GM12878 (cell line): Measurements from ENCODE around the gene DEFB114. TPM values are rescaled to one million over a fixed set of nuclear protein-coding genes. Genes with fewer than 3 reads are reported as not detected.

Experiments
- ATAC-seq: fragments of 200-7000 bp; cut with Tn5 transposase; 3 replicates; pipeline ENCODE4 v1.9.1; 2020; ENCODE audit warnings: mild to moderate bottlenecking, moderate library complexity
- BruUV-seq: library from RNA; stranded (reverse); fragments of 400-500 nt; replicated peaks from 2 replicates; lab custom pipeline; 2021; lab: Mats Ljungman, UMichigan
- CTCF ChIA-PET: fragments of 300-600 bp; sonication (Branson Sonifier 250); formaldehyde crosslinking; extraction: SDS; loops from one replicate; lab custom pipeline; 2021; ENCODE audit warnings: inconsistent platforms; lab: Yijun Ruan, JAX
- POLR2A ChIA-PET: fragments of 350-600 bp; formaldehyde crosslinking; extraction: SDS; loops from one replicate; lab custom pipeline; 2021; ENCODE audit warnings: inconsistent platforms; lab: Charles Lee
- RAD21 ChIA-PET: fragments of 300-600 bp; sonication (Branson Sonifier 250); formaldehyde crosslinking; loops from one replicate; lab custom pipeline; 2023; ENCODE audit warnings: antibody characterized with exemption; ENCODE audit not compliant: unreplicated experiment; lab: Charles Lee
- SMC1A ChIA-PET: fragments of 300-600 bp; sonication (Branson Sonifier 250); formaldehyde crosslinking; loops from one replicate; lab custom pipeline; 2023; ENCODE audit not compliant: unreplicated experiment, uncharacterized antibody; lab: Charles Lee
- DNase-seq: peaks from one replicate; pipeline ENCODE4 v3.0.0-alpha.2; 2011; ENCODE audit warnings: low read depth, low spot score
- FAIRE-seq: peaks from 3 replicates; lab custom pipeline; 2011; peaks lifted over from hg19 to GRCh38; lab: Jason Lieb, UNC
- H2AFZ ChIP-seq: 2 replicates; pipeline ENCODE4 v1.6.0; 2011; ENCODE audit warnings: low read depth, low read length, control low read depth; ENCODE audit not compliant: control insufficient read depth
- H3K27ac ChIP-seq: 2 replicates; pipeline ENCODE4 v1.5.1; 2011; ENCODE audit warnings: control low read depth; ENCODE audit not compliant: control insufficient read depth, insufficient read depth
- H3K27me3 ChIP-seq, 2 experiments: replicated peaks in 1 of 2; 2 replicates each; pipeline versions ENCODE4 v1.6.0 to v1.6.1; 2011; ENCODE audit warnings: low read length in 1 of 2; ENCODE audit not compliant: control insufficient read depth in 2 of 2, insufficient read depth in 2 of 2
- H3K36me3 ChIP-seq, 2 experiments: 2 replicates each; pipeline ENCODE4 v1.5.1; 2011; ENCODE audit warnings: low read length in 1 of 2; ENCODE audit not compliant: control insufficient read depth in 2 of 2, insufficient read depth in 2 of 2
- H3K4me1 ChIP-seq: 2 replicates; pipeline ENCODE4 v1.6.1; 2011; ENCODE audit warnings: mild to moderate bottlenecking, low read length, moderate library complexity, mixed read lengths; ENCODE audit not compliant: control insufficient read depth, insufficient read depth
- H3K4me2 ChIP-seq: 2 replicates; pipeline ENCODE4 v1.6.0; 2011; ENCODE audit warnings: control low read depth; ENCODE audit not compliant: control insufficient read depth, insufficient read depth
- H3K4me3 ChIP-seq: fragments of 200-600 bp; sonication (generic); 2 replicates; pipeline ENCODE4 v1.5.1; 2016
- H3K79me2 ChIP-seq: 2 replicates; pipeline ENCODE4 v1.6.0; 2011; ENCODE audit warnings: low read length; ENCODE audit not compliant: control insufficient read depth, insufficient read depth
- H3K9ac ChIP-seq: 2 replicates; pipeline ENCODE4 v1.8.0; 2011; ENCODE audit warnings: low read length, control low read depth, mixed read lengths; ENCODE audit not compliant: control insufficient read depth, insufficient read depth
- H3K9me3 ChIP-seq: replicated peaks from 3 replicates; pipeline ENCODE4 v1.5.1; 2011; ENCODE audit warnings: mild to moderate bottlenecking, low read length; ENCODE audit not compliant: control insufficient read depth, insufficient read depth
- H4K20me1 ChIP-seq: 2 replicates; pipeline ENCODE4 v1.6.0; 2011; ENCODE audit not compliant: control insufficient read depth, insufficient read depth
- BCL11A ChIP-seq: IDR thresholded peaks from 2 replicates; pipeline ENCODE4 v1.6.1; 2011; ENCODE audit warnings: low read depth, low read length
- CEBPB ChIP-seq, 2 experiments: fragments of 150-350 bp in 1 of 2; IDR thresholded peaks; 2 replicates each; pipeline ENCODE4 v1.6.1; 2012 to 2014; ENCODE audit warnings: low read depth in 2 of 2, low read length in 2 of 2, borderline replicate concordance in 1 of 2, inconsistent platforms in 1 of 2
- GABPA ChIP-seq: IDR thresholded peaks from 2 replicates; pipeline ENCODE4 v1.6.1; 2014; ENCODE audit warnings: antibody characterized with exemption, low read depth, mild to moderate bottlenecking, inconsistent platforms
- MEF2B ChIP-seq: fragments of 450-650 bp; IDR thresholded peaks from 2 replicates; pipeline ENCODE4 v1.6.1; 2018; ENCODE audit warnings: mild to moderate bottlenecking, moderate library complexity; ENCODE audit not compliant: partially characterized antibody, poor library complexity, severe bottlenecking
- NR2C2 ChIP-seq: IDR thresholded peaks from 2 replicates; pipeline ENCODE4 v1.6.1; 2011; ENCODE audit warnings: borderline replicate concordance, low read depth; ENCODE audit not compliant: control insufficient read depth, insufficient read length
- POLR2AphosphoS5 ChIP-seq: IDR thresholded peaks from 2 replicates; pipeline ENCODE4 v1.6.1; 2011; ENCODE audit warnings: mild to moderate bottlenecking, low read length, inconsistent platforms
- RAD21 ChIP-seq: IDR thresholded peaks from 2 replicates; pipeline ENCODE4 v1.6.1; 2011; ENCODE audit warnings: mild to moderate bottlenecking, low read depth, low read length, moderate library complexity; ENCODE audit not compliant: insufficient read depth
- RELA ChIP-seq: fragments of 450-650 bp; IDR thresholded peaks from 2 replicates; pipeline ENCODE4 v1.8.0; 2014; ENCODE audit warnings: borderline replicate concordance; ENCODE audit not compliant: partially characterized antibody
- SMC3 ChIP-seq: IDR thresholded peaks from 2 replicates; pipeline ENCODE4 v1.6.1; 2011; ENCODE audit warnings: low read length, improper control_type of control experiment, borderline replicate concordance
- SUZ12 ChIP-seq: fragments of 200-600 bp; sonication (generic); IDR thresholded peaks from one replicate; pipeline ENCODE4 v1.6.1; 2018; ENCODE audit warnings: antibody characterized with exemption, mild to moderate bottlenecking; ENCODE audit not compliant: unreplicated experiment
- WGBS: methylation state at CpG from one replicate; pipeline ENCODE4 v1.1.6; 2016; ENCODE audit warnings: low lambda C conversion rate; ENCODE audit not compliant: insufficient replicate concordance, insufficient coverage; ENCODE audit errors: missing lambda C conversion rate; 5-methylcytosine and 5-hydroxymethylcytosine counted together
- in situ Hi-C: fragments of 300-500 bp; cut with MboI; formaldehyde crosslinking; loops from 9 replicates; pipeline ENCODE4 v1.14.3; 2018; ENCODE audit warnings: mixed read lengths
- intact Hi-C: fragments of 100-400 bp; cut with micrococcal nuclease; formaldehyde crosslinking; loops from one replicate; pipeline ENCODE4 v1.14.2; 2022; ENCODE audit not compliant: unreplicated experiment
- polyA plus RNA-seq, 11 experiments: library from polyadenylated mRNA; depleted of rRNA in 4 of 11; unstranded in 6 of 11; stranded (reverse) in 5 of 11; fragments of >200 nt; fragmentation: Nextera tagmentation in 4 of 11; fragmentation: Illumina TruSeq in 1 of 11; extraction: Ambion mirVana in 4 of 11; extraction: Trizol in 1 of 11; gene quantifications; 1 replicate in 1 of 11; 2 replicates in 10 of 11; pipeline versions ENCODE4 v1.2.1 to v1.2.3, GENCODE V29; 2011 to 2016; ENCODE audit warnings: inconsistent platforms in 2 of 11, missing spikeins in 2 of 11, low read depth in 1 of 11
- total RNA-seq, 4 experiments: library from RNA; depleted of rRNA in 3 of 4; stranded (reverse); fragments of >200 nt in 3 of 4; fragmentation: Illumina TruSeq in 1 of 4; extraction: Trizol in 1 of 4; gene quantifications; 2 replicates each; pipeline versions ENCODE4 v1.2.1 to v1.2.3, GENCODE V29; 2013 to 2021
- TF ChIP-seq, protein P1 (sequence below): fragments of 450-650 bp; conservative IDR thresholded peaks from 2 replicates; pipeline ENCODE4 v1.6.1; 2017; ENCODE audit warnings: mild to moderate bottlenecking, moderate library complexity

DEFB114 gene
- total and polyA plus RNA-seq, 10 of the 15 experiments (the other 5 are each of a cell fraction or from before 2014, with no cell fraction given): not detected

DNA sequence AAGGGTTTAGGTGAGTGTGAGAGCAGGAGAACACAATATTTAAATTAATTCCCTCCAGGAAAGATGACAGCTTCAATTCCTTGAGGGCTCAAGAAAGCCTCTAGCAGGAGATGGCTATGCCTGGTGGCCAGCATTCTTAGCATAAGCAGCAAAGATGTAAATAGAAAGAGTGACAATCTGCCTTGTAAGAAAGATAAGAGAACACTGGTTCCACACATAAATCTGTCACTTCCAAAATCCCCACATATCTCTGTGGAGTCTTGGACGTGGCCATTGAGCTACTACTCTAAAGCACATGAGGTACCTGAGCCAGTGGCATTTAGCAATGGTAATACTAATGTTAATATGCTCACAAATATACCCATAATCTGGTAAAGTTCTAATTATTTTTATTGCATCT, 29.2 kb downstream of the DEFB114 start:
- 0% methylated on average over 1 of the region's 1 CpG for WGBS
- Histone ChIP-seq H4K20me1 (no peaks in the 10 kb centered on the region), H3K4me1 (no peaks in the 10 kb centered on the region), H3K27me3 (no peaks in the 10 kb centered on the region), H2AFZ (no peak overlapping the region), H3K27ac (no peak overlapping the region), H3K4me2 (no peak overlapping the region), H3K36me3 (no peaks in the 10 kb centered on the region), H3K9ac (no peak overlapping the region), H3K79me2 (no peaks in the 10 kb centered on the region), H3K9me3 (no peaks in the 10 kb centered on the region), H3K4me3 (no peak overlapping the region)
- POLR2A ChIA-PET: no interaction called here
- ATAC-seq (no peak), DNase-seq (no peak), FAIRE-seq (no peak)
- SMC1A ChIA-PET: no interaction called here
- no peak for TF ChIP-seq MEF2B
- TF ChIP-seq BCL11A: no peak
- TF ChIP-seq, protein P1, sequence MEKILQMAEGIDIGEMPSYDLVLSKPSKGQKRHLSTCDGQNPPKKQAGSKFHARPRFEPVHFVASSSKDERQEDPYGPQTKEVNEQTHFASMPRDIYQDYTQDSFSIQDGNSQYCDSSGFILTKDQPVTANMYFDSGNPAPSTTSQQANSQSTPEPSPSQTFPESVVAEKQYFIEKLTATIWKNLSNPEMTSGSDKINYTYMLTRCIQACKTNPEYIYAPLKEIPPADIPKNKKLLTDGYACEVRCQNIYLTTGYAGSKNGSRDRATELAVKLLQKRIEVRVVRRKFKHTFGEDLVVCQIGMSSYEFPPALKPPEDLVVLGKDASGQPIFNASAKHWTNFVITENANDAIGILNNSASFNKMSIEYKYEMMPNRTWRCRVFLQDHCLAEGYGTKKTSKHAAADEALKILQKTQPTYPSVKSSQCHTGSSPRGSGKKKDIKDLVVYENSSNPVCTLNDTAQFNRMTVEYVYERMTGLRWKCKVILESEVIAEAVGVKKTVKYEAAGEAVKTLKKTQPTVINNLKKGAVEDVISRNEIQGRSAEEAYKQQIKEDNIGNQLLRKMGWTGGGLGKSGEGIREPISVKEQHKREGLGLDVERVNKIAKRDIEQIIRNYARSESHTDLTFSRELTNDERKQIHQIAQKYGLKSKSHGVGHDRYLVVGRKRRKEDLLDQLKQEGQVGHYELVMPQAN: no peak
- TF ChIP-seq POLR2AphosphoS5: no peak
- no peak for TF ChIP-seq GABPA
- TF ChIP-seq CEBPB (IDR thresholded peaks at IDR 0.05; ENCODE audit: borderline replicate concordance in 1 of 2, low read depth in 2 of 2, low read length in 2 of 2): no peak
- TF ChIP-seq SUZ12: no peak
- no peak for TF ChIP-seq RAD21
- no peak for TF ChIP-seq SMC3
- no peak for TF ChIP-seq NR2C2
- TF ChIP-seq RELA: no peak
- CTCF ChIA-PET: no interaction called here
- RAD21 ChIA-PET: interaction anchor here (0.9 kb wide), 1 partner anchor 130 kb away, joined by 3 read pairs; no protein-coding TSS in a partner anchor
- BruUV-seq: no TSS peak
- in situ Hi-C loops: no loop called here
- intact Hi-C loops: no loop called here
